ENCODE data around the gene GUF1. TPM values are rescaled to one million over a fixed set of nuclear protein-coding genes. Genes with fewer than 3 reads are reported as not detected.

GUF1 gene
- polyA plus RNA-seq (2013, experiment 1 of 2; ENCODE audit: insufficient read length): 16.0 TPM
- polyA plus RNA-seq (2013, experiment 2 of 2; ENCODE audit: insufficient read length): 13.8 TPM

GRCh38 chr4:44678094-44679041 lies at the start of gene GUF1:
GUF1 (plus strand) TSS chr4:44678420; CDS start chr4:44678623, 203 bp downstream.
- peak; percentile 89 for DNase-seq

GRCh38 chr4:44629280-44629866 lies 48.8 kb upstream of the GUF1 start:
- peak; percentile 38 for DNase-seq

- DNase-seq: no peak
Measured at GRCh38 chr4:44632089-44632488, 46.1 kb upstream of the GUF1 start.

- no peak for DNase-seq
Measured at GRCh38 chr4:44632733-44633132, 45.5 kb upstream of the GUF1 start.

- no peak for DNase-seq
Measured at GRCh38 chr4:44638091-44638490, 40.1 kb upstream of the GUF1 start.

- DNase-seq: no peak
Measured at GRCh38 chr4:44646151-44646550, 32.1 kb upstream of the GUF1 start.

GRCh38 chr4:44651425-44651824 lies 26.8 kb upstream of the GUF1 start, which contains the start of gene YIPF7:
YIPF7 (minus strand) TSS chr4:44651625; CDS start chr4:44650100, 1,525 bp downstream.
- DNase-seq: no peak

- DNase-seq: no peak
Measured at GRCh38 chr4:44652002-44652401, 26.2 kb upstream of the GUF1 start.

GRCh38 chr4:44660396-44660795 lies 17.8 kb upstream of the GUF1 start:
- DNase-seq: no peak

- no peak for DNase-seq
Measured at GRCh38 chr4:44661940-44662622, 16.1 kb upstream of the GUF1 start.

- DNase-seq: no peak
Measured at GRCh38 chr4:44662623-44663005, 15.6 kb upstream of the GUF1 start.

GRCh38 chr4:44663539-44664263 lies 14.5 kb upstream of the GUF1 start:
- DNase-seq: no peak

GRCh38 chr4:44668526-44668925 lies 9.7 kb upstream of the GUF1 start:
- no peak for DNase-seq

GRCh38 chr4:44670506-44671199 lies 7.6 kb upstream of the GUF1 start:
- DNase-seq: no peak

GRCh38 chr4:44671636-44672035 lies 6.6 kb upstream of the GUF1 start:
- DNase-seq: no peak

- no peak for DNase-seq
Measured at GRCh38 chr4:44674471-44674870, 3.7 kb upstream of the GUF1 start.

GRCh38 chr4:44675366-44675765 lies 2.9 kb upstream of the GUF1 start:
- no peak for DNase-seq

- DNase-seq: no peak
Measured at GRCh38 chr4:44679060-44679459, 840 bp downstream of the GUF1 start.

- DNase-seq: no peak
Measured at GRCh38 chr4:44684648-44685047, 6.4 kb downstream of the GUF1 start.

GRCh38 chr4:44700427-44700826 lies 22.2 kb downstream of the GUF1 start:
- DNase-seq: no peak

GRCh38 chr4:44701037-44701436 lies 22.8 kb downstream of the GUF1 start:
- DNase-seq: no peak

GRCh38 chr4:44704673-44705072 lies 26.5 kb downstream of the GUF1 start:
- no peak for DNase-seq

Data from fibroblast of skin of abdomen (primary cell).